GM19025 (cell line): ENCODE measurements around the gene MS4A5.

Experiments used
- ATAC-seq: cut with Tn5 transposase; IDR thresholded peaks from one replicate; pipeline ENCODE4 v1.9.1; 2021; ENCODE audit warnings: mild to moderate bottlenecking, low read depth, moderate library complexity; ENCODE audit not compliant: unreplicated experiment

The MS4A5 gene

GRCh38 chr11:60477035-60477445, 47.7 kb downstream of the MS4A5 start:
- ATAC-seq: no peak

- ATAC-seq: no peak
Measured at GRCh38 chr11:60482361-60482760, 53.0 kb downstream of the MS4A5 start.

DNA sequence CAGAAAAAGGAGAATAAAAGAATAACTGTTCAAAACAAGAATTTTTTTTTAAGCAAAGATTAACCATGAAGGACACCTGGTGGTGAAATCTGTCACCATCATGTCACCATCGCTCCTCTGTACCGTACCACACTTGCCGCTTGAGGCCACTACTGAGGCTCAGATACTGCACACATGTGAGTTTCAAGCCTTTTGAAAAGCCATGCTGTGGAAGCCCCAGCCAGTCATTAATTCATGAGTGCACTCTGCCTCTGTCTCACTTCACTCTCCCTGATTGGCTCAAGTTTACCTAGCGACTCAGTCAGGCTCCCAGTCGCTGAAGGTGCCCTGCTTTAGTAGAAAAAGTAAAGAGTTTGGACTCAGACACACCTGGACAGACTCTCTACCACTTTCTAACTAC, 56.6 kb downstream of the MS4A5 start:
- peak; percentile 95 for ATAC-seq

DNA sequence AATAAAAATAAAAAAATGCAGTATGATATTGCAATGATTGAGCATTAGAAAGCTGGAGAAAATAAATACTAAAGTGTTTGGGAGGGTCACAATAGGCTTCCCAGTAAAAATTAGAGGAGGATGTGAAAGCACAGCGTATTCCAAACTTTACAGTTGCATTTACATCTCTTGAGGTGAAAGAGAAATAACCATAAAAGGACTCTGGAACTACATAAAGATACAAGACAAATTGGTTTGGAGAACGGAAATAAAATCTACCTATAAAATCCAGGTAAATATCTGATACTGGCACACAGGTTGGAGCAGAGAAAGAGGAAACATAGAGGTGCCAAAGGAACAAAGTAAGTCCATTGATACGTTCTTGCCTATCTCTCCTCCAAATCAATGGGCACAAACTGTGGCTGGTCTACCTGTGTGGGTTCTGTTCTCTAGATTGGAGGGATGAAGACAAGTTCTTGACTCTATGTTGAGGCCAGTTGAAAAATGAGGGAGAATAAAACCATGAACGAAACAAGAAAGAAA, 63.2 kb downstream of the MS4A5 start, which contains the start of gene MS4A12:
Gene MS4A12, plus strand, starts transcription at position 291 of the 522 bp plus-strand sequence. CDS start 4,541 bp downstream, outside the sequence.
- ATAC-seq: no peak

- no peak for ATAC-seq
Measured at GRCh38 chr11:60493454-60493853, 64.1 kb downstream of the MS4A5 start.
